GM12878 (cell line): ENCODE data around the gene RRAGD. TPM values are rescaled to one million over a fixed set of nuclear protein-coding genes. Genes with fewer than 3 reads are reported as not detected.
A peak's percentile ranks its signal among the peaks of the same experiment; 100 is the strongest.

Experiments used
- ATAC-seq: fragments of 200-7000 bp; cut with Tn5 transposase; 3 replicates; pipeline ENCODE4 v1.9.1; 2020; ENCODE audit warnings: mild to moderate bottlenecking, moderate library complexity
- Bru-seq: library from RNA; stranded (reverse); fragments of 400-500 nt; gene quantifications from one replicate; lab custom pipeline; 2021; lab: Mats Ljungman, UMichigan
- BruChase-seq, 2 experiments: library from RNA; stranded (reverse); fragments of 400-500 nt; gene quantifications; one replicate each; lab custom pipeline; 2021; lab: Mats Ljungman, UMichigan
- BruUV-seq: library from RNA; stranded (reverse); fragments of 400-500 nt; replicated peaks from 2 replicates; lab custom pipeline; 2021; lab: Mats Ljungman, UMichigan
- CTCF ChIA-PET: fragments of 300-600 bp; sonication (Branson Sonifier 250); formaldehyde crosslinking; extraction: SDS; loops from one replicate; lab custom pipeline; 2021; ENCODE audit warnings: inconsistent platforms; lab: Yijun Ruan, JAX
- POLR2A ChIA-PET: fragments of 350-600 bp; formaldehyde crosslinking; extraction: SDS; loops from one replicate; lab custom pipeline; 2021; ENCODE audit warnings: inconsistent platforms; lab: Charles Lee
- RAD21 ChIA-PET: fragments of 300-600 bp; sonication (Branson Sonifier 250); formaldehyde crosslinking; loops from one replicate; lab custom pipeline; 2023; ENCODE audit warnings: antibody characterized with exemption; ENCODE audit not compliant: unreplicated experiment; lab: Charles Lee
- SMC1A ChIA-PET: fragments of 300-600 bp; sonication (Branson Sonifier 250); formaldehyde crosslinking; loops from one replicate; lab custom pipeline; 2023; ENCODE audit not compliant: unreplicated experiment, uncharacterized antibody; lab: Charles Lee
- DNase-seq: peaks from one replicate; pipeline ENCODE4 v3.0.0-alpha.2; 2011; ENCODE audit warnings: low read depth, low spot score
- FAIRE-seq: peaks from 3 replicates; lab custom pipeline; 2011; peaks lifted over from hg19 to GRCh38; lab: Jason Lieb, UNC
- H2AFZ ChIP-seq: 2 replicates; pipeline ENCODE4 v1.6.0; 2011; ENCODE audit warnings: low read depth, low read length, control low read depth; ENCODE audit not compliant: control insufficient read depth
- H3K27ac ChIP-seq: 2 replicates; pipeline ENCODE4 v1.5.1; 2011; ENCODE audit warnings: control low read depth; ENCODE audit not compliant: control insufficient read depth, insufficient read depth
- H3K27me3 ChIP-seq, 2 experiments: replicated peaks in 1 of 2; 2 replicates each; pipeline versions ENCODE4 v1.6.0 to v1.6.1; 2011; ENCODE audit warnings: low read length in 1 of 2; ENCODE audit not compliant: control insufficient read depth in 2 of 2, insufficient read depth in 2 of 2
- H3K36me3 ChIP-seq, 2 experiments: 2 replicates each; pipeline ENCODE4 v1.5.1; 2011; ENCODE audit warnings: low read length in 1 of 2; ENCODE audit not compliant: control insufficient read depth in 2 of 2, insufficient read depth in 2 of 2
- H3K4me1 ChIP-seq: 2 replicates; pipeline ENCODE4 v1.6.1; 2011; ENCODE audit warnings: mild to moderate bottlenecking, low read length, moderate library complexity, mixed read lengths; ENCODE audit not compliant: control insufficient read depth, insufficient read depth
- H3K4me2 ChIP-seq: 2 replicates; pipeline ENCODE4 v1.6.0; 2011; ENCODE audit warnings: control low read depth; ENCODE audit not compliant: control insufficient read depth, insufficient read depth
- H3K4me3 ChIP-seq: fragments of 200-600 bp; sonication (generic); 2 replicates; pipeline ENCODE4 v1.5.1; 2016
- H3K79me2 ChIP-seq: 2 replicates; pipeline ENCODE4 v1.6.0; 2011; ENCODE audit warnings: low read length; ENCODE audit not compliant: control insufficient read depth, insufficient read depth
- H3K9ac ChIP-seq: 2 replicates; pipeline ENCODE4 v1.8.0; 2011; ENCODE audit warnings: low read length, control low read depth, mixed read lengths; ENCODE audit not compliant: control insufficient read depth, insufficient read depth
- H3K9me3 ChIP-seq: replicated peaks from 3 replicates; pipeline ENCODE4 v1.5.1; 2011; ENCODE audit warnings: mild to moderate bottlenecking, low read length; ENCODE audit not compliant: control insufficient read depth, insufficient read depth
- H4K20me1 ChIP-seq: 2 replicates; pipeline ENCODE4 v1.6.0; 2011; ENCODE audit not compliant: control insufficient read depth, insufficient read depth
- BACH1 ChIP-seq: fragments of 450-650 bp; IDR thresholded peaks from 2 replicates; pipeline ENCODE4 v1.6.1; 2017; ENCODE audit warnings: mild to moderate bottlenecking, borderline replicate concordance
- CREB1 ChIP-seq: IDR thresholded peaks from 2 replicates; pipeline ENCODE4 v1.6.1; 2012; ENCODE audit warnings: low read depth, mild to moderate bottlenecking, inconsistent platforms
- DPF2 ChIP-seq: fragments of 450-650 bp; IDR thresholded peaks from 2 replicates; pipeline ENCODE4 v1.6.1; 2017; ENCODE audit warnings: mild to moderate bottlenecking
- HCFC1 ChIP-seq: fragments of 150-350 bp; IDR thresholded peaks from 2 replicates; pipeline ENCODE4 v1.6.1; 2014; ENCODE audit warnings: low read length
- IKZF2 ChIP-seq, 2 experiments: fragments of 450-650 bp; IDR thresholded peaks; 2 replicates each; pipeline ENCODE4 v1.6.1; 2017; ENCODE audit warnings: mild to moderate bottlenecking in 2 of 2, moderate library complexity in 2 of 2
- KDM1A ChIP-seq: fragments of 200-600 bp; sonication (generic); IDR thresholded peaks from 2 replicates; pipeline ENCODE4 v1.6.1; 2016; ENCODE audit warnings: borderline replicate concordance
- LARP7 ChIP-seq: fragments of 450-650 bp; IDR thresholded peaks from 2 replicates; pipeline ENCODE4 v1.6.1; 2017; ENCODE audit warnings: mild to moderate bottlenecking
- MAX ChIP-seq: IDR thresholded peaks from 2 replicates; pipeline ENCODE4 v1.6.1; 2012; ENCODE audit warnings: low read depth, low read length, improper control_type of control experiment
- NR2F1 ChIP-seq: fragments of 450-650 bp; conservative IDR thresholded peaks from 2 replicates; pipeline ENCODE4 v1.6.1; 2017; ENCODE audit warnings: mild to moderate bottlenecking
- PKNOX1 ChIP-seq: fragments of 450-650 bp; IDR thresholded peaks from 2 replicates; pipeline ENCODE4 v1.6.1; 2016; ENCODE audit warnings: mild to moderate bottlenecking
- POLR2A ChIP-seq: IDR thresholded peaks from 2 replicates; pipeline ENCODE4 v1.6.1; 2011; ENCODE audit warnings: low read depth, mild to moderate bottlenecking, low read length
- RCOR1 ChIP-seq: conservative IDR thresholded peaks from 2 replicates; pipeline ENCODE4 v1.6.1; 2012; ENCODE audit warnings: low read depth, low read length, improper control_type of control experiment
- SMC3 ChIP-seq: IDR thresholded peaks from 2 replicates; pipeline ENCODE4 v1.6.1; 2011; ENCODE audit warnings: low read length, improper control_type of control experiment, borderline replicate concordance
- USF1 ChIP-seq: IDR thresholded peaks from 2 replicates; pipeline ENCODE4 v1.6.1; 2011; ENCODE audit warnings: borderline replicate concordance, low read depth, mild to moderate bottlenecking, moderate library complexity, mixed read lengths, low read length; ENCODE audit not compliant: insufficient read depth; ENCODE audit errors: extremely low read length
- USF2 ChIP-seq: IDR thresholded peaks from 2 replicates; pipeline ENCODE4 v1.6.1; 2011; ENCODE audit warnings: low read depth, low read length, improper control_type of control experiment, borderline replicate concordance
- WGBS: methylation state at CpG from one replicate; pipeline ENCODE4 v1.1.6; 2016; ENCODE audit warnings: low lambda C conversion rate; ENCODE audit not compliant: insufficient replicate concordance, insufficient coverage; ENCODE audit errors: missing lambda C conversion rate; 5-methylcytosine and 5-hydroxymethylcytosine counted together
- in situ Hi-C: fragments of 300-500 bp; cut with MboI; formaldehyde crosslinking; loops from 9 replicates; pipeline ENCODE4 v1.14.3; 2018; ENCODE audit warnings: mixed read lengths
- intact Hi-C: fragments of 100-400 bp; cut with micrococcal nuclease; formaldehyde crosslinking; loops from one replicate; pipeline ENCODE4 v1.14.2; 2022; ENCODE audit not compliant: unreplicated experiment
- long read RNA-seq, 2 experiments: library from polyadenylated mRNA; unstranded; transcript quantifications; one replicate each; pipeline ENCODE4 v2.0.0, GENCODE V29; 2019 to 2020
- polyA minus RNA-seq, 3 experiments: library from RNA; depleted of rRNA, polyadenylated mRNA; stranded (reverse); fragments of >200 nt; gene quantifications; 2 replicates each; pipeline ENCODE4 v1.2.3, GENCODE V29; 2011
- polyA plus RNA-seq, 11 experiments: library from polyadenylated mRNA; depleted of rRNA in 4 of 11; unstranded in 6 of 11; stranded (reverse) in 5 of 11; fragments of >200 nt; fragmentation: Nextera tagmentation in 4 of 11; fragmentation: Illumina TruSeq in 1 of 11; extraction: Ambion mirVana in 4 of 11; extraction: Trizol in 1 of 11; gene quantifications; 1 replicate in 1 of 11; 2 replicates in 10 of 11; pipeline versions ENCODE4 v1.2.1 to v1.2.3, GENCODE V29; 2011 to 2016; ENCODE audit warnings: inconsistent platforms in 2 of 11, missing spikeins in 2 of 11, low read depth in 1 of 11
- total RNA-seq, 4 experiments: library from RNA; depleted of rRNA in 3 of 4; stranded (reverse); fragments of >200 nt in 3 of 4; fragmentation: Illumina TruSeq in 1 of 4; extraction: Trizol in 1 of 4; gene quantifications; 2 replicates each; pipeline versions ENCODE4 v1.2.1 to v1.2.3, GENCODE V29; 2013 to 2021

The RRAGD gene
- 8.4 and 8.8 TPM in 2 replicates for total RNA-seq (2013; cell fraction: nucleolus; rRNA removed)
- 8.2 and 8.9 TPM in 2 replicates for total RNA-seq (2014; rRNA removed)
- total RNA-seq (2014; rRNA removed; fragmentation: Illumina TruSeq; extraction: Trizol): 12.9 and 13.6 TPM in 2 replicates
- 15.6 and 16.5 TPM in 2 replicates for total RNA-seq (2021)
- polyA plus RNA-seq (2011; ENCODE audit: low read depth): 34.4 TPM
- polyA plus RNA-seq (2011; rRNA removed): 17.4 and 25.5 TPM in 2 replicates
- polyA plus RNA-seq (2011; cell fraction: cytosol; rRNA removed): 5.4 and 5.8 TPM in 2 replicates
- polyA plus RNA-seq (2011; cell fraction: nucleus; rRNA removed): 2.7 and 4.2 TPM in 2 replicates
- polyA plus RNA-seq (2012): 41.1 and 60.7 TPM in 2 replicates
- 9.8 and 15.3 TPM in 2 replicates for polyA plus RNA-seq (2014; fragmentation: Illumina TruSeq; extraction: Trizol)
- polyA plus RNA-seq (2014; fragmentation: Nextera tagmentation; extraction: Ambion mirVana): 1 to 10 TPM; 4.6 to 4.8 TPM
- 6.3 and 8.1 TPM in 2 replicates for polyA plus RNA-seq (2014; rRNA removed)
- polyA plus RNA-seq (2016; fragmentation: Nextera tagmentation; extraction: Ambion mirVana): 1 to 10 TPM; 5.6 to 8.7 TPM
- 7.4 and 12.2 TPM in 2 replicates for polyA minus RNA-seq (2011; rRNA and poly(A)+ RNA removed)
- 3.2 and 4.7 TPM in 2 replicates for polyA minus RNA-seq (2011; cell fraction: cytosol; rRNA and poly(A)+ RNA removed)
- polyA minus RNA-seq (2011; cell fraction: nucleus; rRNA and poly(A)+ RNA removed): 1.2 and 1.4 TPM in 2 replicates
- Bru-seq, nascent RNA: percentile 64 among the genes with signal in this experiment
- BruChase-seq, experiment 1, labeled RNA remaining after a 6-hour chase: percentile 63 among the genes with signal in this experiment
- percentile 59 among the genes with signal in this experiment for BruChase-seq, experiment 2, labeled RNA remaining after a 2-hour chase
- long read RNA-seq, experiment 1, full-length matches to known transcripts: 3 of 3 reads
- long read RNA-seq, experiment 1, partial matches to known transcripts: 0 of 3 reads
- long read RNA-seq, experiment 1, other reads (novel, unspliced or antisense): 0 of 3 reads
- long read RNA-seq, experiment 2, partial matches to known transcripts: 3 of 18 reads
- long read RNA-seq, experiment 2, other reads (novel, unspliced or antisense): 15 of 18 reads

- H3K4me3 ChIP-seq: peak within 1 kb of the TSS; percentile 82
- TF ChIP-seq PKNOX1: no peak
- peak; percentile 41; the same call in 1 of the 2 replicates for TF ChIP-seq NR2F1
- TF ChIP-seq IKZF2 (IDR thresholded peaks at IDR 0.05): no peak
- TF ChIP-seq RCOR1: 0 out of 2 replicates have a peak, but pooled peaks have one; percentile 20
- TF ChIP-seq MAX: peak; percentile 70; the same call in 1 of the 2 replicates
- TF ChIP-seq DPF2: peak; percentile 49; the same call in 1 of the 2 replicates
- TF ChIP-seq LARP7: 0 out of 2 replicates have a peak, but pooled peaks have one; percentile 50
- peak; percentile 61 for TF ChIP-seq USF1
- TF ChIP-seq SMC3: peak; percentile 10; the same call in 1 of the 2 replicates
- peak; percentile 18; the same call in 1 of the 2 replicates for TF ChIP-seq CREB1
- peak; percentile 26 for TF ChIP-seq USF2
- TF ChIP-seq BACH1: peak; percentile 87
- peak; percentile 66 for TF ChIP-seq POLR2A
- no peak for TF ChIP-seq KDM1A
- no peak for TF ChIP-seq HCFC1
Measured at GRCh38 chr6:89412071-89413005, at the start of gene RRAGD. TSS of gene RRAGD (minus strand) at chr6:89412273. CDS start at chr6:89411993, 280 bp downstream.

More at GRCh38 chr6:89412071-89413005, at the start of gene RRAGD:
- Histone ChIP-seq H3K9ac (peak within 1 kb of the TSS; percentile 71), H3K4me1 (peaks cover 3% of the 10 kb centered on the region; the same call in 1 of the 2 replicates), H3K79me2 (peaks cover 39% of the 10 kb centered on the region), H3K9me3 (no peaks in the 10 kb centered on the region), H3K27ac (peak within 1 kb of the TSS; percentile 54), H3K36me3 (no peaks in the 10 kb centered on the region), H3K4me2 (peak within 1 kb of the TSS; percentile 83), H4K20me1 (no peaks in the 10 kb centered on the region), H2AFZ (peak within 1 kb of the TSS; percentile 92), H3K27me3 (no peaks in the 10 kb centered on the region; a peak in 1 of 4 replicates)
- WGBS: under 1% methylated on average over 34 of the region's 85 CpGs
- ChIA-PET SMC1A (interaction anchor here (1.2 kb wide), 1 partner anchor 40 kb away, joined by 3 read pairs; no protein-coding TSS in a partner anchor), POLR2A (no interaction called here), RAD21 (interaction anchor here (2.2 kb wide), 1 partner anchor 40 kb away, joined by 7 read pairs; no protein-coding TSS in a partner anchor), CTCF (interaction anchor here (1.0 kb wide), 2 partner anchors 20 to 40 kb away, joined by 3 read pairs; no protein-coding TSS in a partner anchor)
- ATAC-seq (peak; percentile 81), FAIRE-seq (no peak), DNase-seq (no peak)
- in situ Hi-C loops (no loop called here), intact Hi-C loops (no loop called here)
- no TSS peak for BruUV-seq
